Lower leg skin (tissue), 4 donors: ENCODE results near the gene PAFAH1B1. TPM values are rescaled to one million over a fixed set of nuclear protein-coding genes. Genes with fewer than 3 reads are reported as not detected.

Experiments used
- DNase-seq, 2 donors: peaks; one replicate each; pipeline ENCODE4 v3.0.0-alpha.2; 2019; ENCODE audit warnings: low spot score in 2 of 2
- H3K4me3 ChIP-seq: fragments of 200-600 bp; sonication (generic); 2 replicates; pipeline ENCODE4 v1.5.1; 2017; ENCODE audit warnings: mild to moderate bottlenecking, low read depth; ENCODE audit not compliant: poor library complexity, severe bottlenecking
- CTCF ChIP-seq, 3 donors: fragments of 450-650 bp; IDR thresholded peaks; one replicate each; pipeline ENCODE4 v1.5.1; 2016; ENCODE audit warnings: antibody characterized with exemption in 3 of 3, mild to moderate bottlenecking in 3 of 3, moderate library complexity in 2 of 3
- POLR2A ChIP-seq, 2 donors: fragments of 450-650 bp; IDR thresholded peaks; one replicate each; pipeline ENCODE4 v1.6.1; 2016 to 2017; ENCODE audit warnings: antibody characterized with exemption in 2 of 2, mild to moderate bottlenecking in 1 of 2, moderate library complexity in 1 of 2
- WGBS, 2 donors: methylation state at CpG; one replicate each; pipeline ENCODE4 v1.1.5; 2018; 5-methylcytosine and 5-hydroxymethylcytosine counted together
- intact Hi-C: fragments of 100-400 bp; cut with DNase I; formaldehyde crosslinking; loops from one replicate; pipeline ENCODE4 v1.15.0; 2023; ENCODE audit warnings: low total_unique reads
- total RNA-seq, 4 donors: library from RNA; depleted of rRNA; stranded (reverse); fragments of >200 nt; gene quantifications; one replicate each; pipeline ENCODE4 v1.1.0, GENCODE V29; 2016

Gene PAFAH1B1
- total RNA-seq, 4 donors from 2014 or later: 58.7 to 121 (median 94.6) TPM

- DNase-seq: no peak
- TF ChIP-seq CTCF (IDR thresholded peaks at IDR 0.05): no peak
- no peak for TF ChIP-seq POLR2A (IDR thresholded peaks at IDR 0.05)
- intact Hi-C loops: no loop called here
- H3K4me3 ChIP-seq: no peak overlapping the region
- WGBS, 2 donors: 73 to 79% methylated on average over 3 to 4 of the region's 4 CpGs
Measured at GRCh38 chr17:2719861-2720260, 126.4 kb downstream of the PAFAH1B1 start.

GRCh38 chr17:2721603-2722002 is 128.1 kb downstream of the PAFAH1B1 start:
- intact Hi-C loops: no loop called here
- WGBS, 2 donors: 77 to 79% methylated on average over 4 of the region's 4 CpGs
- no peak for DNase-seq
- no peak for TF ChIP-seq CTCF (IDR thresholded peaks at IDR 0.05)
- TF ChIP-seq POLR2A (IDR thresholded peaks at IDR 0.05): no peak
- no peak overlapping the region for H3K4me3 ChIP-seq

- no peak for DNase-seq
- TF ChIP-seq POLR2A (IDR thresholded peaks at IDR 0.05): no peak
- TF ChIP-seq CTCF (IDR thresholded peaks at IDR 0.05): no peak
- intact Hi-C loops: no loop called here
- 70 to 79% methylated on average over 10 of the region's 10 CpGs for WGBS, 2 donors
- no peak overlapping the region for H3K4me3 ChIP-seq
Measured at GRCh38 chr17:2722611-2723010, 129.2 kb downstream of the PAFAH1B1 start.

GRCh38 chr17:2723505-2723996 is 130.1 kb downstream of the PAFAH1B1 start:
- no peak for TF ChIP-seq POLR2A (IDR thresholded peaks at IDR 0.05)
- no peak for TF ChIP-seq CTCF (IDR thresholded peaks at IDR 0.05)
- WGBS, 2 donors: 12 to 26% methylated on average over 13 to 18 of the region's 18 CpGs
- H3K4me3 ChIP-seq: no peak overlapping the region
- intact Hi-C loops: no loop called here
- DNase-seq: no peak

GRCh38 chr17:2723997-2724783 is 130.7 kb downstream of the PAFAH1B1 start:
- intact Hi-C loops: no loop called here
- no peak for DNase-seq
- 2 to 3% methylated on average over 13 to 46 of the region's 98 CpGs for WGBS, 2 donors
- no peak for TF ChIP-seq POLR2A (IDR thresholded peaks at IDR 0.05)
- TF ChIP-seq CTCF (IDR thresholded peaks at IDR 0.05): no peak
- H3K4me3 ChIP-seq: no peak overlapping the region
